Retina (tissue), 1 donor: ENCODE measurements around the gene NAIF1.
"Not testable (repeated sequence)": the region's sequence is repeated elsewhere in the genome, so short reads cannot be mapped to it uniquely, and the experiment has no call there.

Experiments
- DNase-seq: peaks from one replicate; pipeline ENCODE4 v3.0.0-alpha.2; 2016

NAIF1 gene

GRCh38 chr9:128082151-128082550 lies 15.0 kb upstream of the NAIF1 start:
- no peak for DNase-seq

GRCh38 chr9:128081056-128081455 lies 13.9 kb upstream of the NAIF1 start:
- no peak for DNase-seq

- DNase-seq, result no peak
Measured at GRCh38 chr9:128080206-128080605, 13.1 kb upstream of the NAIF1 start.

GRCh38 chr9:128078504-128079434 lies 11.6 kb upstream of the NAIF1 start:
- no peak for DNase-seq

GRCh38 chr9:128077847-128078503 lies 10.9 kb upstream of the NAIF1 start:
- no peak for DNase-seq

GRCh38 chr9:128073253-128073886 lies 6.2 kb upstream of the NAIF1 start:
- DNase-seq, result no peak

GRCh38 chr9:128072144-128073021 lies 5.3 kb upstream of the NAIF1 start:
- no peak for DNase-seq

GRCh38 chr9:128071475-128071874 lies 4.4 kb upstream of the NAIF1 start:
- not testable (repeated sequence) for DNase-seq

GRCh38 chr9:128070874-128071273 lies 3.8 kb upstream of the NAIF1 start:
- DNase-seq, result no peak

- peak; percentile 72 for DNase-seq
Measured at GRCh38 chr9:128068386-128069205, 1.5 kb upstream of the NAIF1 start.

- peak; percentile 99 for DNase-seq
Measured at GRCh38 chr9:128067645-128068385, 695 bp upstream of the NAIF1 start, which contains the start of gene SLC25A25. Gene SLC25A25, plus strand, starts transcription at chr9:128068232. Its CDS starts 88 bp downstream, at chr9:128068320.

GRCh38 chr9:128065907-128066712 lies 1.0 kb downstream of the NAIF1 start:
- DNase-seq, result no peak

- DNase-seq, result no peak
Measured at GRCh38 chr9:128062846-128063831, 4.0 kb downstream of the NAIF1 start.

- no peak for DNase-seq
Measured at GRCh38 chr9:128062279-128062678, 4.8 kb downstream of the NAIF1 start.

- no peak for DNase-seq
Measured at GRCh38 chr9:128061275-128061960, 5.7 kb downstream of the NAIF1 start.

- no peak for DNase-seq
Measured at GRCh38 chr9:128059365-128059983, 7.6 kb downstream of the NAIF1 start.

- no peak for DNase-seq
Measured at GRCh38 chr9:128057724-128058409, 9.3 kb downstream of the NAIF1 start.
